Esophagus muscularis mucosa (tissue), 4 donors: Measurements from ENCODE around the gene TRAF3. TPM values are rescaled to one million over a fixed set of nuclear protein-coding genes. Genes with fewer than 3 reads are reported as not detected.

Source experiments
- DNase-seq: peaks from one replicate; pipeline ENCODE4 v3.0.0-alpha.2; 2017; ENCODE audit errors: extremely low spot score
- H3K27ac ChIP-seq, 4 donors: fragments of 200-600 bp; sonication (generic); replicated peaks in 1 of 4; 1 replicate in 3 of 4; 2 replicates in 1 of 4; pipeline ENCODE4 v1.5.1; 2016 to 2019; ENCODE audit warnings: mild to moderate bottlenecking in 1 of 4
- H3K27me3 ChIP-seq, 4 donors: fragments of 200-600 bp; sonication (generic); one replicate each; pipeline versions ENCODE4 v1.5.1 to v1.6.0; 2016 to 2019
- H3K36me3 ChIP-seq, 4 donors: fragments of 200-600 bp; sonication (generic); one replicate each; pipeline ENCODE4 v1.5.1; 2016 to 2019
- H3K4me1 ChIP-seq, 4 donors: fragments of 200-600 bp; sonication (generic); one replicate each; pipeline ENCODE4 v1.5.1; 2016 to 2019
- H3K4me3 ChIP-seq, 4 donors: fragments of 200-600 bp; sonication (generic); 1 replicate in 2 of 4; 2 replicates in 2 of 4; pipeline ENCODE4 v1.5.1; 2016 to 2019; ENCODE audit warnings: mild to moderate bottlenecking in 4 of 4, moderate library complexity in 1 of 4
- H3K9me3 ChIP-seq, 4 donors: fragments of 200-600 bp; sonication (generic); 1 replicate in 3 of 4; 2 replicates in 1 of 4; pipeline ENCODE4 v1.5.1; 2016 to 2019
- EP300 ChIP-seq: sonication (generic); formaldehyde crosslinking; IDR thresholded peaks from one replicate; pipeline ENCODE4 v1.6.1; 2017; ENCODE audit warnings: antibody characterized with exemption
- POLR2A ChIP-seq: fragments of 450-650 bp; IDR thresholded peaks from one replicate; pipeline ENCODE4 v1.6.1; 2017; ENCODE audit warnings: antibody characterized with exemption, moderate library complexity, mild to moderate bottlenecking, low read depth
- POLR2AphosphoS5 ChIP-seq, 2 donors: sonication (generic); formaldehyde crosslinking; IDR thresholded peaks; one replicate each; pipeline ENCODE4 v1.6.1; 2017; ENCODE audit warnings: antibody characterized with exemption in 2 of 2
- WGBS: methylation state at CpG from one replicate; pipeline ENCODE4 v1.1.5; 2018; 5-methylcytosine and 5-hydroxymethylcytosine counted together
- intact Hi-C: fragments of 100-400 bp; cut with DNase I; formaldehyde crosslinking; loops from one replicate; pipeline ENCODE4 v1.15.1; 2023
- total RNA-seq, 4 donors: library from RNA; depleted of rRNA; stranded (reverse); fragments of >200 nt; gene quantifications; one replicate each; pipeline versions ENCODE4 v1.1.0 to v1.2.1, GENCODE V29; 2016
- TF ChIP-seq, protein P1 (sequence below), 3 experiments: fragments of 200-600 bp in 2 of 3; fragments of 450-650 bp in 1 of 3; sonication (generic) in 2 of 3; IDR thresholded peaks; one replicate each; pipeline ENCODE4 v1.5.1; 2017 to 2019; ENCODE audit warnings: antibody characterized with exemption in 3 of 3, mild to moderate bottlenecking in 2 of 3, moderate library complexity in 1 of 3

TRAF3 gene
- total RNA-seq, 4 donors from 2014 or later, result 9.6 to 19.1 (median 17.5) TPM

DNA sequence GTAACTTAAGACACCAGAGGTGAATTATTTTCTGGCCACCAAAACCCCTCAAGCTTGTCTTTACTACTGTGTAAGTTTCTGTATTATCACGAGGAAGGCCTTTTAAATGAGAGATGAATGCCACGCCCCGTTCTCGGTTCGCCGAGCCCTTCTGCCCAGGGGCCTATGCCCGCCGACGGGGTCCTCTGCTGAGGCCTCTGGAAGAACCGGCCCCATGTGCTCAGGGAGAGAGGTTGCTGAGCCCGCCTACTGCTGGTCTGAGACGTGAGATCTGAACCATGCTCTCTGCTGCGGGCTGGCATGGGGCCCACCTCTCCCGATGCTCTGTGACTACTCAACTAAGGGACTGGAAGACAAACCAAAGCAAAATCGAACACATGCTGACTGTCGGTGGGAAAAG, 166.2 kb downstream of the TRAF3 start:
- TF ChIP-seq, protein P1, sequence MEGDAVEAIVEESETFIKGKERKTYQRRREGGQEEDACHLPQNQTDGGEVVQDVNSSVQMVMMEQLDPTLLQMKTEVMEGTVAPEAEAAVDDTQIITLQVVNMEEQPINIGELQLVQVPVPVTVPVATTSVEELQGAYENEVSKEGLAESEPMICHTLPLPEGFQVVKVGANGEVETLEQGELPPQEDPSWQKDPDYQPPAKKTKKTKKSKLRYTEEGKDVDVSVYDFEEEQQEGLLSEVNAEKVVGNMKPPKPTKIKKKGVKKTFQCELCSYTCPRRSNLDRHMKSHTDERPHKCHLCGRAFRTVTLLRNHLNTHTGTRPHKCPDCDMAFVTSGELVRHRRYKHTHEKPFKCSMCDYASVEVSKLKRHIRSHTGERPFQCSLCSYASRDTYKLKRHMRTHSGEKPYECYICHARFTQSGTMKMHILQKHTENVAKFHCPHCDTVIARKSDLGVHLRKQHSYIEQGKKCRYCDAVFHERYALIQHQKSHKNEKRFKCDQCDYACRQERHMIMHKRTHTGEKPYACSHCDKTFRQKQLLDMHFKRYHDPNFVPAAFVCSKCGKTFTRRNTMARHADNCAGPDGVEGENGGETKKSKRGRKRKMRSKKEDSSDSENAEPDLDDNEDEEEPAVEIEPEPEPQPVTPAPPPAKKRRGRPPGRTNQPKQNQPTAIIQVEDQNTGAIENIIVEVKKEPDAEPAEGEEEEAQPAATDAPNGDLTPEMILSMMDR (IDR thresholded peaks at IDR 0.05), result no peak
- TF ChIP-seq POLR2A (no peak), POLR2AphosphoS5 (IDR thresholded peaks at IDR 0.05) (no peak), EP300 (no peak)
- intact Hi-C loops, result no loop called here

DNA sequence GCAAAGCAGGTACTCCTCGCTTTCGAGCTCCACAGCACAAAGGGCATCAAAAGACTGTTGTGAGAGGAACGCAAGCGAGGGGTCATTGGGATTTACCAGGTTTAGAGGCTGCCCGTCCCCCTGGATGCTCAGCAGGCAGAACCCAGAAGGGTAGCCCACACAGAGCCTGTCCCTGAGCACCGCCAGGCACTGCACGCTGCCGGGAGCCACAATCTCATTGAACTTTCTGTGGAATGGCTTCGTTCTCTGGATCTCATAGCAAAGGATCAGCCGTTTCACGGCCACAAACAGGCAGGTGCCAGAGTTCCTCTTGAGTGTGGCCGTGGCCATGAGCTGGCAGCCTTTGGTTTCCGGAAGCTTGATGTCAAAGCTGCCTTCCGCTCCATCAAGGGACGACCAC, 166.7 kb downstream of the TRAF3 start:
- H3K4me1 ChIP-seq, result peaks cover 2 to 27% (median 22%) of the 10 kb centered on the region in 4 donors
- intact Hi-C loops, result no loop called here
- 95% methylated on average over 12 of the region's 15 CpGs for WGBS
- no peak overlapping the region for H3K27ac ChIP-seq
- no peaks in the 10 kb centered on the region for H3K27me3 ChIP-seq
- H3K4me3 ChIP-seq, result no peak overlapping the region
- H3K9me3 ChIP-seq, result no peaks in the 10 kb centered on the region
- DNase-seq, result no peak
- H3K36me3 ChIP-seq, result peaks cover 66 to 95% (median 92%) of the 10 kb centered on the region in 4 donors
- TF ChIP-seq POLR2A (no peak), POLR2AphosphoS5 (IDR thresholded peaks at IDR 0.05) (no peak), EP300 (no peak)
- TF ChIP-seq, protein P1 (IDR thresholded peaks at IDR 0.05), result no peak

More for the DNA sequence above, 166.2 kb downstream of the TRAF3 start:
- H3K4me3 ChIP-seq, result no peak overlapping the region
- no peak for DNase-seq
- peaks cover 64 to 95% (median 91%) of the 10 kb centered on the region in 4 donors for H3K36me3 ChIP-seq
- no peaks in the 10 kb centered on the region for H3K27me3 ChIP-seq
- WGBS, result 78% methylated on average over 5 of the region's 16 CpGs
- H3K9me3 ChIP-seq, result no peaks in the 10 kb centered on the region
- H3K27ac ChIP-seq, result no peak overlapping the region
- peaks cover 0 to 22% (median 17%) of the 10 kb centered on the region in 4 donors for H3K4me1 ChIP-seq

DNA sequence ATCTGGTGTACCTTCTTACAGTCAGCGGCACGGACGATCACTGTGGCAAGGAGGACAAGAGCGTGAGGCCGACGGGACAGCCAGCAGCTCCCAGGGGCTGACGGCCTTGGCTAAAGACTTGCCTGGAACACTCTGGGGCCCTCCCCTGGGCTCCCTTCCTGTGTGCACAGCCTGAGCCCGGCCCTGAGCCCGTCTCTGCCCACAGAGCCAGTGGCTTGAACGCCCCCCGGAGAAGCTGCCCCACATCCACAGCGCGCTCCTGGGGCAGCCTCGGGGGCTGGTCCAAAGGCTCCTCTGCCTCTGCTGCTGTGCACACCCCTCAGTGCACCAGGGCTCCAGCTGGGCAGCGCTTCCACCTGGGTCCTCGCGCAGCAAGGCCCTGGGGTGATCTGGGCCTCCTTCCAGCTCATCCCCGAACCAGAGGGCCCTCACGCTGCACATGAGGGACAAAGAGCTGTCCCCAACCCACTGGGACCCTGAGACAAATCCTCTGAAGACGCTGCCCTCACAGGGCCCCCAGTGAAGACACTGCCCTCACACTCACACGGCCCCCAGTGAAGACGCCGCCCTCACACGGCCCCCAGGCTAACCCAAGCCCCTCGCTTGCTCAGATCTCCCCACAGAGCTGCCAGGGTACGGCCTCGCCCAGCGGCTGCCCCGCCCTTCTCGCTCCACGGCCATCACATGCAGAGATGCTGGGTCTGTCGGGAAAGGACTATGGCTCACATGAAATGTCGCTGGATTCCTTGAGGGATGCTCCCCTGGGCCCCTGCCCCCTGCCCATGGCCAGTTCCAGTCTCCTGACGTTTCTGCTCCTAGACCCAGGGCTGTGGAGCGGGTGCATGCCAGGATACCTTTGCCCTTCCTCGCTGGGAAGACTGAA, 167.4 kb downstream of the TRAF3 start:
- DNase-seq, result no peak
- TF ChIP-seq POLR2AphosphoS5 (IDR thresholded peaks at IDR 0.05) (no peak), POLR2A (no peak)
- Histone ChIP-seq H3K4me3 (no peak overlapping the region), H3K27ac (no peak overlapping the region), H3K9me3 (no peaks in the 10 kb centered on the region), H3K36me3 (peaks cover 65 to 95% (median 92%) of the 10 kb centered on the region in 4 donors), H3K4me1 (peaks cover 9 to 35% (median 29%) of the 10 kb centered on the region in 4 donors), H3K27me3 (no peaks in the 10 kb centered on the region)
- 92% methylated on average over 31 of the region's 36 CpGs for WGBS
- intact Hi-C loops, result no loop called here

DNA sequence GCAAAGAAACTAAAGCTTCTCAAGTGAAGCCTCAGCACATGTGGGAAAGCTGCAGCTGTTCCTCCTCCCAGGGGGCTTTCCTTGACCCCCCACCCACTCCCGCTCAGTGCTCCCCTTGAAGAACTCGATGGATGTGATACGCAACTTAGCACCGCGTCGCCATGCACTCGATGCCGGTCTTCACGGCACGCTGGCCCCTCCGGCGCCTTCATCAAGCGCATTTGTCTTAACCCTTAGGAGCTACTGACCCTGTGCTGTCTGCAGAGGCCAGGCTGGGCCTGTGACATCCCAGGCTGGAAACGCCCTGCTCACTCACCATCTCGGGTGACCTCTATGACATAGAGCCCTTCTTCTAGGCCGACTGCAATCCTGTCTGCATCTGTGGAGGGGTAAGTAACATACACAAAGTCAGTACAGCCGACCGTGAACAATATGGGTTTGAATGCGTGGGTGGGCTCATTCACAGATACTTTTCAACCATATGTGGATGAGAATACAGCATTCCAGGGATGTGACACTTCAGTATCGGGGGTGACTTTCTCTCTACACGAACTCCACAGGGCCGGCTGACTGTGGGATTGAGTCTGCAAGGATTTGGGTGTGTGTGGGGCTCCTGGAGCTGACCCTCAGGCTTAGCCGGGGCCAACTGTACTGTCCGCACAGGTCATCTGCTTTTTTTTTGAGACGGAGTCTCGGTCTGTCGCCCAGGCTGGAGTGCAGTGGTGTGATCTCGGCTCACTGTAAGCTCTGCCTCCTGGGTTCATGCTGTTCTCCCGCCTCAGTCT, 168.3 kb downstream of the TRAF3 start:
- intact Hi-C loops, result no loop called here
- Histone ChIP-seq H3K36me3 (peaks cover 69 to 97% (median 93%) of the 10 kb centered on the region in 4 donors), H3K27me3 (no peaks in the 10 kb centered on the region), H3K9me3 (no peaks in the 10 kb centered on the region), H3K4me1 (peaks cover 15 to 35% (median 31%) of the 10 kb centered on the region in 4 donors), H3K27ac (no peak overlapping the region), H3K4me3 (no peak overlapping the region)
- no peak for TF ChIP-seq POLR2A
- no peak for TF ChIP-seq POLR2AphosphoS5 (IDR thresholded peaks at IDR 0.05)
- TF ChIP-seq, protein P1 (IDR thresholded peaks at IDR 0.05), result no peak
- no peak for TF ChIP-seq EP300
- no peak for DNase-seq
- 89% methylated on average over 29 of the region's 29 CpGs for WGBS
